Measurements from ENCODE around the gene SRPRB.

GRCh38 chr3:133868186-133868585 lies 62.6 kb downstream of the SRPRB start:
- TF ChIP-seq EZH2 (optimal IDR thresholded peaks at IDR 0.05; ENCODE audit: low read depth, low read length) (no peak), CTCF (IDR thresholded peaks at IDR 0.05; ENCODE audit: low read length) (no peak)

Measured in MM.1S (cell line).